ENCODE results near the gene SRPK1. TPM values are rescaled to one million over a fixed set of nuclear protein-coding genes. Genes with fewer than 3 reads are reported as not detected.

SRPK1 gene
- total RNA-seq, 1 donor from 2014 or later: 51.5 TPM

DNA sequence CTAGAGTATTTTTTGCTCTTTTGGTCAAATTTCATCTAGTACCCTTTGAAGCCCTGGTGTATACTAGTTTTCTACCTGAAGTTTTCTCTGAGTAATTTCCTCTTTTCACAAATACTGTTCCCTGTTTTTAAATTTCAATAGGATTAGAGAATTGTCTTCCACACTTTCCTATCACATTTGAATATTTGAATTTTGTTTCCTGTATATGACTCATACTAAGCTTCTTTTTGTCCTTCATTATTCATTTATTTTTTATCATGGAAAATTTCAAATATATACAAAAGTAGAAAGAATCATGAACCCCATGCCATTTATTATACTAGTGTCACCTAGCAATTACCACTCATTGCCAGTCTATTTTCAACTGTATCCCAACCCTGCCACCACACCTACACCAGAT, 63.0 kb downstream of the SRPK1 start:
- ChIA-PET POLR2A (no interaction called here), CTCF (no interaction called here)
- Mint-ChIP-seq H3K36me3 (ENCODE audit: low read depth) (peaks cover 78% of the 10 kb centered on the region), H3K9me3 (no peaks in the 10 kb centered on the region), H3K27me3 (no peaks in the 10 kb centered on the region), H3K4me3 (no peak overlapping the region), H3K4me1 (no peaks in the 10 kb centered on the region), H3K27ac (no peak overlapping the region)
- DNase-seq: no peak
- TF ChIP-seq, protein P1, sequence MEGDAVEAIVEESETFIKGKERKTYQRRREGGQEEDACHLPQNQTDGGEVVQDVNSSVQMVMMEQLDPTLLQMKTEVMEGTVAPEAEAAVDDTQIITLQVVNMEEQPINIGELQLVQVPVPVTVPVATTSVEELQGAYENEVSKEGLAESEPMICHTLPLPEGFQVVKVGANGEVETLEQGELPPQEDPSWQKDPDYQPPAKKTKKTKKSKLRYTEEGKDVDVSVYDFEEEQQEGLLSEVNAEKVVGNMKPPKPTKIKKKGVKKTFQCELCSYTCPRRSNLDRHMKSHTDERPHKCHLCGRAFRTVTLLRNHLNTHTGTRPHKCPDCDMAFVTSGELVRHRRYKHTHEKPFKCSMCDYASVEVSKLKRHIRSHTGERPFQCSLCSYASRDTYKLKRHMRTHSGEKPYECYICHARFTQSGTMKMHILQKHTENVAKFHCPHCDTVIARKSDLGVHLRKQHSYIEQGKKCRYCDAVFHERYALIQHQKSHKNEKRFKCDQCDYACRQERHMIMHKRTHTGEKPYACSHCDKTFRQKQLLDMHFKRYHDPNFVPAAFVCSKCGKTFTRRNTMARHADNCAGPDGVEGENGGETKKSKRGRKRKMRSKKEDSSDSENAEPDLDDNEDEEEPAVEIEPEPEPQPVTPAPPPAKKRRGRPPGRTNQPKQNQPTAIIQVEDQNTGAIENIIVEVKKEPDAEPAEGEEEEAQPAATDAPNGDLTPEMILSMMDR (IDR thresholded peaks at IDR 0.05): no peak
- ATAC-seq (ENCODE audit: low read depth): no peak
- intact Hi-C loops (cut with micrococcal nuclease): no loop called here

DNA sequence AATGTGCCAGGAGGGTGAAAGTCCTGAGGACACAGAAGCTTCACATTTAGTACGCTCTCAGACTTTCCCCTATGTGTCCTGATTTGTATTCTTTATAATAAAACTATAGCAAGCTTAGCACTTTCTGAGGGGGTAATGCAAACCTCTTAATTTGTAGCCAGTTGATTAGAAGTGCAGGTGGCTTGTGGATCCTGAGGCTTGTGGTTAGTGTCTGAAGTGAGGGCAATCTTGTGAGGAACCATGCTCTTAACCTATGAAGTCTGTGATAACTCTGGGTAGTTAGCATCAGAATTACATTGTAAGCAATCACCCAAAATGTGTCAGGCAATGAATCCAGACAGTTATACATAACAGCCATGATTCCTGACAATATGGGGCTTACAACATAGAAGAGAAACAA, 64.6 kb downstream of the SRPK1 start:
- Mint-ChIP-seq H3K27ac (no peak overlapping the region), H3K9me3 (no peaks in the 10 kb centered on the region), H3K4me3 (no peak overlapping the region), H3K36me3 (ENCODE audit: low read depth) (peaks cover 81% of the 10 kb centered on the region), H3K27me3 (no peaks in the 10 kb centered on the region), H3K4me1 (no peaks in the 10 kb centered on the region)
- TF ChIP-seq, protein P1 (IDR thresholded peaks at IDR 0.05): no peak
- ATAC-seq (ENCODE audit: low read depth) (no peak), DNase-seq (no peak)
- intact Hi-C loops (cut with micrococcal nuclease): no loop called here
- ChIA-PET CTCF (no interaction called here), POLR2A (no interaction called here)

DNA sequence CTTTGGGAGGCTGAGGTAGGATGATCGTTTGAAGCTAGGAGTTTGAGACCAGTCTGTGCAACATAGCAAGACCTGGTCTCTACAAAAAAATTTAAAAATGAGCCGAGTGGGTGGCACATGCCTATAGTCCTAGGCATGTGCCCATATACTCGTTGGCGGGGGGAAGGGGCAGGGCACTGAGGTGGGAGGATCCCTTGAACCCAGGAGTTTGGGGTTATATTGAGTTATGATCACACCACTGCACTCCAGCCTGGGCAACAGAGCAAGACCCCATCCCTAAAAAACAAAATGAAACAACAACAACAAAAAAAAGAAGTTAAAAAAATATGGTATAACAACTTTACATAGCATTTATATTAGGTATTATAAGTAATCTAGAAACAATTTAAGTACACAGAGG, 67.9 kb downstream of the SRPK1 start:
- no peak overlapping the region for H3K27ac Mint-ChIP-seq
- H3K4me1 Mint-ChIP-seq: no peaks in the 10 kb centered on the region
- ATAC-seq (ENCODE audit: low read depth): no peak
- intact Hi-C loops (cut with micrococcal nuclease): no loop called here
- H3K9me3 Mint-ChIP-seq: no peaks in the 10 kb centered on the region
- ChIA-PET POLR2A (no interaction called here), CTCF (no interaction called here)
- no peaks in the 10 kb centered on the region for H3K27me3 Mint-ChIP-seq
- TF ChIP-seq, protein P1 (IDR thresholded peaks at IDR 0.05): no peak
- H3K36me3 Mint-ChIP-seq (ENCODE audit: low read depth): peaks cover 75% of the 10 kb centered on the region
- H3K4me3 Mint-ChIP-seq: no peak overlapping the region
- no peak for DNase-seq

DNA sequence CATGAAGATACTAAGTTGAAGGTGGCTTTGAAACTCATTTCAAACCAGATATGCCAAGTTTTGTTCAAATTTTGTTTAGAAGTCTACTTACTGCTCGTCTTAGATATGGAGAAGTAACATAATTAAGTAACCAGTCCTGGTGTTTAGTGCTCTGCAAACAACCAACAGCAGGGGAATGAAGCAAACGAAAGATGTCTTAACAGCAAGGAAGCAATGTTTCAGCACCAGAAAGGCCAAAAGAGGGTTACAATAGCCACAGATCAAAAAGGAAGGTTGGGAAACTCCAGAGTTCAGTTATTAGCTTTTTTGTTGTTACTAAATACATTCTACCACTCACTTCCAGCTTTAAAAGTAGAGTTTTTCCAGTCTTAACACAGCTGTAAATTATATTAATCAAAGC, 70.7 kb downstream of the SRPK1 start:
- no peak overlapping the region for H3K4me3 Mint-ChIP-seq
- POLR2A ChIA-PET: no interaction called here
- H3K9me3 Mint-ChIP-seq: no peaks in the 10 kb centered on the region
- H3K27ac Mint-ChIP-seq: no peak overlapping the region
- no peak for DNase-seq
- no peaks in the 10 kb centered on the region for H3K4me1 Mint-ChIP-seq
- H3K36me3 Mint-ChIP-seq (ENCODE audit: low read depth): peaks cover 65% of the 10 kb centered on the region
- no peak for ATAC-seq (ENCODE audit: low read depth)
- no peaks in the 10 kb centered on the region for H3K27me3 Mint-ChIP-seq
- intact Hi-C loops (cut with micrococcal nuclease): no loop called here
- CTCF ChIA-PET: no interaction called here
- TF ChIP-seq, protein P1 (IDR thresholded peaks at IDR 0.05): no peak

DNA sequence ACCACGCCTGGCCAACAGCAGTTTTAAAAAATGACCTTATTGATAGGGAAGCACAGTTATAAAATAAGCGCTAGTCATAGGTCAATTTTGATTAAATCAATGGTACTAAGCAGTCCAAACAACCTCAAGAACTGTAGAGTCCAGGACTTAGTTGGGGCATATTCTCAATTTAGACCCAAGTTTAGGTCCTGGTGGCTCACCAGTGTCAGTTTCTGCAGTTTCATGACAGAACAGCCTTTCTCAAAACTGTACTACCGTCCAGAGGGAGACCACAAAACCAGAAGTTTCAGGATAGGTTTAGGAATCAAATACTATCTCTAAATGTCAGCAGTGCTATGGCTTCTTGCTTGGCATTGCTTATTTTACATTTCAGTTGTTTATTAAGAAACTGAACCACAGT, 76.6 kb downstream of the SRPK1 start:
- DNase-seq (no peak), ATAC-seq (ENCODE audit: low read depth) (no peak)
- intact Hi-C loops (cut with micrococcal nuclease): no loop called here
- no peaks in the 10 kb centered on the region for H3K27me3 Mint-ChIP-seq
- no peak overlapping the region for H3K27ac Mint-ChIP-seq
- no peaks in the 10 kb centered on the region for H3K4me1 Mint-ChIP-seq
- ChIA-PET CTCF (no interaction called here), POLR2A (no interaction called here)
- no peaks in the 10 kb centered on the region for H3K9me3 Mint-ChIP-seq
- TF ChIP-seq, protein P1 (IDR thresholded peaks at IDR 0.05): no peak
- H3K4me3 Mint-ChIP-seq: no peak overlapping the region
- H3K36me3 Mint-ChIP-seq (ENCODE audit: low read depth): peaks cover 59% of the 10 kb centered on the region

Measured in activated B cell treated with CpG ODN at 0.5 μM for 24 hours (primary cell).